PC-9 (cell line): ENCODE results near the gene MAB21L3. TPM values are rescaled to one million over a fixed set of nuclear protein-coding genes. Genes with fewer than 3 reads are reported as not detected.

Experiments used
- BruUV-seq: library from RNA; stranded (reverse); fragments of 400-500 nt; replicated peaks from 2 replicates; lab custom pipeline; 2021; lab: Mats Ljungman, UMichigan
- CTCF ChIA-PET: fragments of 300-600 bp; sonication (Branson Sonifier 250); formaldehyde crosslinking; loops from one replicate; lab custom pipeline; 2022; ENCODE audit warnings: antibody characterized with exemption; lab: Charles Lee
- POLR2A ChIA-PET: fragments of 300-600 bp; sonication (Branson Sonifier 250); formaldehyde crosslinking; loops from one replicate; lab custom pipeline; 2022; ENCODE audit warnings: antibody characterized with exemption; ENCODE audit not compliant: unreplicated experiment; lab: Charles Lee
- DNase-seq, 2 experiments: peaks; one replicate each; pipeline versions ENCODE4 v3.0.0 to v3.0.0-alpha.2; 2015 to 2022; ENCODE audit warnings: mixed read lengths in 1 of 2
- H2AFZ ChIP-seq: fragments of 200-600 bp; sonication (generic); 2 replicates; pipeline ENCODE4 v1.8.1; 2017; ENCODE audit warnings: antibody characterized with exemption
- H3F3A ChIP-seq: fragments of 200-600 bp; sonication (generic); 2 replicates; pipeline ENCODE4 v1.8.1; 2017; ENCODE audit warnings: antibody characterized with exemption, mild to moderate bottlenecking, low read depth; ENCODE audit not compliant: insufficient read depth
- H3K27ac ChIP-seq: fragments of 200-600 bp; sonication (generic); 2 replicates; pipeline ENCODE4 v1.6.1; 2016; ENCODE audit warnings: mixed run types
- H3K27me3 ChIP-seq: fragments of 200-600 bp; sonication (generic); 2 replicates; pipeline ENCODE4 v1.6.1; 2016; ENCODE audit warnings: low read depth, mixed run types; ENCODE audit not compliant: insufficient read depth
- H3K36me3 ChIP-seq: fragments of 200-600 bp; sonication (generic); 2 replicates; pipeline ENCODE4 v1.6.1; 2016; ENCODE audit warnings: low read depth, mixed run types
- H3K4me1 ChIP-seq: fragments of 200-600 bp; sonication (generic); replicated peaks from 2 replicates; pipeline ENCODE4 v1.6.1; 2016; ENCODE audit warnings: mixed run types; ENCODE audit not compliant: insufficient read depth
- H3K4me2 ChIP-seq: fragments of 200-600 bp; sonication (generic); 2 replicates; pipeline ENCODE4 v1.6.1; 2017; ENCODE audit warnings: mixed run types
- H3K4me3 ChIP-seq: fragments of 200-600 bp; sonication (generic); 2 replicates; pipeline ENCODE4 v1.6.1; 2016; ENCODE audit warnings: mixed run types
- H3K79me2 ChIP-seq: fragments of 200-600 bp; sonication (generic); 2 replicates; pipeline ENCODE4 v1.6.1; 2017; ENCODE audit warnings: low read depth, mixed run types
- H3K9me2 ChIP-seq: fragments of 200-600 bp; sonication (generic); 2 replicates; pipeline ENCODE4 v1.8.1; 2017; ENCODE audit warnings: mild to moderate bottlenecking; ENCODE audit not compliant: insufficient read depth
- H3K9me3 ChIP-seq: fragments of 200-600 bp; sonication (generic); 2 replicates; pipeline ENCODE4 v1.8.1; 2016; ENCODE audit warnings: low read depth; ENCODE audit not compliant: insufficient read depth
- H4K20me1 ChIP-seq: fragments of 200-600 bp; sonication (generic); 2 replicates; pipeline ENCODE4 v1.8.1; 2017; ENCODE audit not compliant: insufficient read depth
- EZH2 ChIP-seq: fragments of 200-600 bp; sonication (generic); IDR thresholded peaks from 2 replicates; pipeline ENCODE4 v1.8.0; 2017; ENCODE audit warnings: antibody characterized with exemption, low read depth
- intact Hi-C: fragments of 100-400 bp; cut with micrococcal nuclease; formaldehyde crosslinking; loops from one replicate; pipeline ENCODE4 v1.10.0; 2022; ENCODE audit not compliant: unreplicated experiment
- total RNA-seq: library from RNA; stranded (reverse); gene quantifications from 2 replicates; pipeline ENCODE4 v1.2.3, GENCODE V29; 2021
- TF ChIP-seq, protein P1 (sequence below): fragments of 200-600 bp; sonication (generic); conservative IDR thresholded peaks from 2 replicates; pipeline ENCODE4 v1.6.1; 2017; ENCODE audit warnings: mixed run types, antibody characterized with exemption, mild to moderate bottlenecking, moderate library complexity

MAB21L3 gene
- total RNA-seq, 1 experiment from 2014 or later = not detected

DNA sequence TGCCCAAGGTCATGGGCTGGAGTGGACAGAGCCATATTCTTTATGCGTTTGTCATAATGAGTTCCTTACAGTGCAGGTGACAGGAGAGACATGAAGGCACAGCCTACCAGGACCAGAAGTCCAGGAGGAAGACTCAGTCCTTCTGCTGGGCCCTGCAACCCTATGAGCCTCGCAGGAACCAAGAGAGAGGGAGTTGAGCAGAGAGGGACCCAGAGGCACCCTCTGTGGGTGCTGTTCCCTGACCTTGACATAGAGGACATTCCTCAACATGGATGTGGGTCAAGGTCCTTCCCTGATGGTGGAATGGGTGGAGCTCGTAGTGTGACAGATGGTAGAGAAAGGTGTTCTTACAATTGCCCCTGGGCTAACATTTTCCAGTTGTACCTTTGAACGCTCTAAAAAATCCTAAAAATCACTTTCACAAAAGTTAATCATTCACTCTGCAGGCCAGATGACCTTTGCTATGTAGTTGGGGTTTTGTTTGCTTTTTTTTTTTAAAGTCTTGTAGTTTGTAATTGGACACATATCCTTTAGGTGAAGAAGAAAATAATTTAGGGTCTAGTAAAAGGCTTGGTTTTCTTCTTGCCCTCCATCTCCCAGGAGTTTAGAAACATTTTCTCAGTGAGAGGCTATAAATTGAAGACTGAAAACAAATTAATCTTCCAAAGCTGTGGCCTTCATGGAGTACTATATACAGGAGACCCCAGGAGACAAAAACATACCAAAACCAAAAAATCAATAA, 41.9 kb downstream of the MAB21L3 start:
- no TSS peak for BruUV-seq
- H4K20me1 ChIP-seq = no peaks in the 10 kb centered on the region
- no peaks in the 10 kb centered on the region for H3K9me2 ChIP-seq
- H3K79me2 ChIP-seq = no peaks in the 10 kb centered on the region
- H3K4me2 ChIP-seq = no peak overlapping the region
- H3K4me3 ChIP-seq = no peak overlapping the region
- intact Hi-C loops = loop anchor here (1.0 to 5.0 kb wide), 3 partner anchors 219 to 332 kb away; partner anchors contain the start of gene ATP1A1
- no peak overlapping the region for H2AFZ ChIP-seq
- H3K36me3 ChIP-seq = no peaks in the 10 kb centered on the region
- ChIA-PET CTCF (interaction anchor here (1.5 kb wide), 1 partner anchor 346 kb away, joined by 3 read pairs; no protein-coding TSS in a partner anchor), POLR2A (no interaction called here)
- no peaks in the 10 kb centered on the region for H3K27me3 ChIP-seq
- peaks cover 6% of the 10 kb centered on the region; the same call in 1 of the 2 replicates for H3K4me1 ChIP-seq
- no peaks in the 10 kb centered on the region for H3K9me3 ChIP-seq
- no peak for DNase-seq
- no peak overlapping the region for H3K27ac ChIP-seq
- no peak for TF ChIP-seq EZH2
- TF ChIP-seq, protein P1, sequence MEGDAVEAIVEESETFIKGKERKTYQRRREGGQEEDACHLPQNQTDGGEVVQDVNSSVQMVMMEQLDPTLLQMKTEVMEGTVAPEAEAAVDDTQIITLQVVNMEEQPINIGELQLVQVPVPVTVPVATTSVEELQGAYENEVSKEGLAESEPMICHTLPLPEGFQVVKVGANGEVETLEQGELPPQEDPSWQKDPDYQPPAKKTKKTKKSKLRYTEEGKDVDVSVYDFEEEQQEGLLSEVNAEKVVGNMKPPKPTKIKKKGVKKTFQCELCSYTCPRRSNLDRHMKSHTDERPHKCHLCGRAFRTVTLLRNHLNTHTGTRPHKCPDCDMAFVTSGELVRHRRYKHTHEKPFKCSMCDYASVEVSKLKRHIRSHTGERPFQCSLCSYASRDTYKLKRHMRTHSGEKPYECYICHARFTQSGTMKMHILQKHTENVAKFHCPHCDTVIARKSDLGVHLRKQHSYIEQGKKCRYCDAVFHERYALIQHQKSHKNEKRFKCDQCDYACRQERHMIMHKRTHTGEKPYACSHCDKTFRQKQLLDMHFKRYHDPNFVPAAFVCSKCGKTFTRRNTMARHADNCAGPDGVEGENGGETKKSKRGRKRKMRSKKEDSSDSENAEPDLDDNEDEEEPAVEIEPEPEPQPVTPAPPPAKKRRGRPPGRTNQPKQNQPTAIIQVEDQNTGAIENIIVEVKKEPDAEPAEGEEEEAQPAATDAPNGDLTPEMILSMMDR = no peak
- no peaks in the 10 kb centered on the region for H3F3A ChIP-seq

DNA sequence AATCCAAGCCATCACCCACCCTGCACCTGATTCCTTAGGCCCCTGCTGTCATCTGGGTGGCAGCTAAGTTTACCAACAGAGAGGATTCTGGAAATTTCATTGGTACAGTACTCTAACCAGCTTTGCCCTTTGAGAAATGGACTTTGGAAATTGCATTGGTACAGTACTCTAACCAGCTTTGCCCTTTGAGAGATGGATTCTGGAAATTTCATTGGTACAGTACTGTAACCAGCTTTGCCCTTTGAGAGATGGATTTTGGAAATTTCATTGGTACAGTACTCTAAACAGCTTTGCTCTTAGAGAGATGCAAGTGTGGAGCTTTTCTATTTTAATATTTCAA, 42.5 kb downstream of the MAB21L3 start:
- no peak overlapping the region for H3K4me3 ChIP-seq
- ChIA-PET CTCF (interaction anchor here (1.5 kb wide), 1 partner anchor 345 kb away, joined by 3 read pairs; no protein-coding TSS in a partner anchor), POLR2A (no interaction called here)
- H3K79me2 ChIP-seq = no peaks in the 10 kb centered on the region
- TF ChIP-seq EZH2 = no peak
- TF ChIP-seq, protein P1 = no peak
- no peak overlapping the region for H2AFZ ChIP-seq
- H3K36me3 ChIP-seq = no peaks in the 10 kb centered on the region
- no peaks in the 10 kb centered on the region for H3K9me3 ChIP-seq
- H3F3A ChIP-seq = no peaks in the 10 kb centered on the region
- intact Hi-C loops = loop anchor here (5.0 kb wide), 2 partner anchors 219 to 244 kb away; partner anchors contain the start of gene ATP1A1
- H3K4me2 ChIP-seq = no peak overlapping the region
- H3K9me2 ChIP-seq = no peaks in the 10 kb centered on the region
- H3K4me1 ChIP-seq = peaks cover 6% of the 10 kb centered on the region; the same call in 1 of the 2 replicates
- no peak overlapping the region for H3K27ac ChIP-seq
- H3K27me3 ChIP-seq = no peaks in the 10 kb centered on the region
- no peak for DNase-seq
- no TSS peak for BruUV-seq
- no peaks in the 10 kb centered on the region for H4K20me1 ChIP-seq

DNA sequence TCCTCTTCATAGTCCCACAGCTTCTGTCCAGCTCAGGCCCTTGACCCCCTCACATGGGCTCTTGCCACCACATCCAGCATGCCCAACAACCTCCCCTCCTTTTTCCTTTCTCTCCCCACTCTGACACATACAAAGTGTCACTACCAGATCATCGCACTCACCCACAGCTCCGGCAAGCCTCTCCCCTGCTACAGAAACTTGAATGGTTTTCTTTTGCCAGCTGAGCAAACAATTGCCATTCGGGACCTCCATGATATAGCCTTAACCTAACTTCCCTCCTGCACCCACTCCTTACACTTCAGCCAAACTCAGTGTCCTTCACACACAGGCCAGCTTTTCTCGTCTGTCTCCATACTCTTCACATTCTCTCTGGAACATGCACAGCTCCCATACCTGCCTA, 43.3 kb downstream of the MAB21L3 start:
- Histone ChIP-seq H4K20me1 (no peaks in the 10 kb centered on the region), H3K27me3 (no peaks in the 10 kb centered on the region), H3K27ac (no peak overlapping the region), H3K79me2 (no peaks in the 10 kb centered on the region), H3K4me1 (peaks cover 6% of the 10 kb centered on the region; the same call in 1 of the 2 replicates), H3K4me3 (no peak overlapping the region), H3K9me2 (no peaks in the 10 kb centered on the region), H3K4me2 (no peak overlapping the region), H3F3A (no peaks in the 10 kb centered on the region), H3K36me3 (no peaks in the 10 kb centered on the region), H2AFZ (no peak overlapping the region), H3K9me3 (no peaks in the 10 kb centered on the region)
- ChIA-PET POLR2A (no interaction called here), CTCF (interaction anchor here (1.5 kb wide), 1 partner anchor 345 kb away, joined by 3 read pairs; no protein-coding TSS in a partner anchor)
- BruUV-seq = no TSS peak
- TF ChIP-seq, protein P1 = no peak
- no peak for TF ChIP-seq EZH2
- no peak for DNase-seq
- intact Hi-C loops = loop anchor here (5.0 kb wide), 2 partner anchors 218 to 243 kb away; partner anchors contain the start of gene ATP1A1
